Mammary epithelial cell (primary cell): Measurements from ENCODE around the gene FSTL4.

Experiments
- EZH2 ChIP-seq: IDR thresholded peaks from 2 replicates; pipeline ENCODE4 v1.6.1; 2012; ENCODE audit warnings: low read length, inconsistent platforms, borderline replicate concordance
- TF ChIP-seq, protein P1 (sequence below), 2 donors: IDR thresholded peaks in 1 of 2; conservative IDR thresholded peaks in 1 of 2; 2 replicates each; pipeline ENCODE4 v1.5.1; 2011 to 2012; ENCODE audit warnings: inconsistent platforms in 2 of 2, low read length in 2 of 2, mild to moderate bottlenecking in 2 of 2, control low read depth in 1 of 2, low read depth in 1 of 2; ENCODE audit not compliant: insufficient read depth in 1 of 2; ENCODE audit errors: extremely low read depth in 1 of 2

- TF ChIP-seq, protein P1, sequence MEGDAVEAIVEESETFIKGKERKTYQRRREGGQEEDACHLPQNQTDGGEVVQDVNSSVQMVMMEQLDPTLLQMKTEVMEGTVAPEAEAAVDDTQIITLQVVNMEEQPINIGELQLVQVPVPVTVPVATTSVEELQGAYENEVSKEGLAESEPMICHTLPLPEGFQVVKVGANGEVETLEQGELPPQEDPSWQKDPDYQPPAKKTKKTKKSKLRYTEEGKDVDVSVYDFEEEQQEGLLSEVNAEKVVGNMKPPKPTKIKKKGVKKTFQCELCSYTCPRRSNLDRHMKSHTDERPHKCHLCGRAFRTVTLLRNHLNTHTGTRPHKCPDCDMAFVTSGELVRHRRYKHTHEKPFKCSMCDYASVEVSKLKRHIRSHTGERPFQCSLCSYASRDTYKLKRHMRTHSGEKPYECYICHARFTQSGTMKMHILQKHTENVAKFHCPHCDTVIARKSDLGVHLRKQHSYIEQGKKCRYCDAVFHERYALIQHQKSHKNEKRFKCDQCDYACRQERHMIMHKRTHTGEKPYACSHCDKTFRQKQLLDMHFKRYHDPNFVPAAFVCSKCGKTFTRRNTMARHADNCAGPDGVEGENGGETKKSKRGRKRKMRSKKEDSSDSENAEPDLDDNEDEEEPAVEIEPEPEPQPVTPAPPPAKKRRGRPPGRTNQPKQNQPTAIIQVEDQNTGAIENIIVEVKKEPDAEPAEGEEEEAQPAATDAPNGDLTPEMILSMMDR (conservative IDR thresholded peaks at IDR 0.05 in 1 of 2, IDR thresholded peaks at IDR 0.05 in 1 of 2; ENCODE audit: extremely low read depth in 1 of 2, insufficient read depth in 1 of 2, low read depth in 1 of 2, low read length in 2 of 2) = no peak
- TF ChIP-seq EZH2 = no peak
These were observed 250.4 kb downstream of the FSTL4 start for GRCh38 chr5:133361922-133362321.
